Skeletal muscle tissue (tissue), 5 donors: ENCODE data around the gene RNU4-1. TPM values are rescaled to one million over a fixed set of nuclear protein-coding genes. Genes with fewer than 3 reads are reported as not detected.
"Not testable (repeated sequence)": the region's sequence is repeated elsewhere in the genome, so short reads cannot be mapped to it uniquely, and the experiment has no call there.

Source experiments
- H3K27ac ChIP-seq: one replicate; pipeline ENCODE4 v1.7.0; 2013; ENCODE audit warnings: mild to moderate bottlenecking, low read depth, low read length, inconsistent platforms
- H3K27me3 ChIP-seq, 3 donors: one replicate each; pipeline ENCODE4 v1.7.0; 2013; ENCODE audit warnings: low read length in 3 of 3; ENCODE audit not compliant: control insufficient read depth in 3 of 3, insufficient read depth in 3 of 3
- H3K36me3 ChIP-seq, 3 donors: one replicate each; pipeline ENCODE4 v1.7.0; 2013; ENCODE audit warnings: low read length in 3 of 3; ENCODE audit not compliant: control insufficient read depth in 3 of 3, insufficient read depth in 3 of 3
- H3K4me1 ChIP-seq, 3 donors: one replicate each; pipeline ENCODE4 v1.7.0; 2013; ENCODE audit warnings: low read length in 3 of 3, mild to moderate bottlenecking in 3 of 3; ENCODE audit not compliant: control insufficient read depth in 3 of 3, insufficient read depth in 3 of 3
- H3K4me3 ChIP-seq, 3 donors: one replicate each; pipeline ENCODE4 v1.7.0; 2013; ENCODE audit warnings: low read length in 3 of 3
- H3K9ac ChIP-seq, 3 donors: one replicate each; pipeline ENCODE4 v1.7.0; 2013; ENCODE audit warnings: low read length in 3 of 3, mild to moderate bottlenecking in 3 of 3, moderate library complexity in 2 of 3, low read depth in 1 of 3
- H3K9me3 ChIP-seq, 3 donors: one replicate each; pipeline ENCODE4 v1.7.0; 2013; ENCODE audit warnings: low read length in 3 of 3; ENCODE audit not compliant: control insufficient read depth in 3 of 3
- small RNA-seq: library from RNA; depleted of rRNA; stranded (forward); fragments of <200 nt; gene quantifications from one replicate; pipeline ENCODE3, GENCODE V24; 2014
- total RNA-seq: library from RNA; depleted of rRNA; stranded (reverse); fragments of >200 nt; gene quantifications from one replicate; pipeline ENCODE4 v1.2.3, GENCODE V29; 2014
- donor health status: Osteomylitis.

The RNU4-1 gene
- total RNA-seq, 1 donor from 2014 or later, result under 0.01 TPM

- Histone ChIP-seq H3K4me3 (peak overlapping the region in 1 of 3 donors; percentile 33), H3K27ac (peak overlapping the region; percentile 71), H3K4me1 (peaks cover 56 to 71% (median 65%) of the 10 kb centered on the region in 3 donors), H3K9ac (peak overlapping the region in 1 of 3 donors; percentile 47), H3K36me3 (no peaks in the 10 kb centered on the region), H3K27me3 (no peaks in the 10 kb centered on the region), H3K9me3 (no peaks in the 10 kb centered on the region)
Measured at GRCh38 chr12:120247621-120248030, 45.4 kb downstream of the RNU4-1 start.

GRCh38 chr12:120247183-120247582 is 45.9 kb downstream of the RNU4-1 start:
- H3K27ac ChIP-seq, result peak overlapping the region; percentile 71
- H3K4me3 ChIP-seq, result peak overlapping the region in 1 of 3 donors; percentile 33
- peaks cover 57 to 71% (median 65%) of the 10 kb centered on the region in 3 donors for H3K4me1 ChIP-seq
- H3K9ac ChIP-seq, result no peak overlapping the region
- H3K27me3 ChIP-seq, result no peaks in the 10 kb centered on the region
- no peaks in the 10 kb centered on the region for H3K9me3 ChIP-seq
- H3K36me3 ChIP-seq, result no peaks in the 10 kb centered on the region

- H3K27me3 ChIP-seq, H3K9me3 ChIP-seq, H3K4me3 ChIP-seq, H3K27ac ChIP-seq, H3K9ac ChIP-seq, H3K36me3 ChIP-seq: not testable (repeated sequence)
- H3K4me1 ChIP-seq, result peaks cover 57 to 71% (median 65%) of the 10 kb centered on the region in 3 donors
Measured at GRCh38 chr12:120246705-120247104, 46.3 kb downstream of the RNU4-1 start.

Small RNA genes within 50 kb of the gene (small RNA-seq; reads per million reads assigned to genes)
- gene RNU4-1 (350 reads per million, percentile 98 among the genes with 10 or more reads in this experiment), gene RNU4-2 (948 reads per million, percentile 98 among the genes with 10 or more reads in this experiment), gene RNU6-1088P (not detected)

Other genes starting within 250 kb of the RNU4-1 start
- 15.1 TPM for gene RAB35, start 176.5 kb downstream of the RNU4-1 start, total RNA-seq
- 87.2 TPM for gene GCN1, start 98.5 kb downstream of the RNU4-1 start, total RNA-seq
- 2,458 TPM for gene RPLP0, start 92.1 kb downstream of the RNU4-1 start, total RNA-seq
- gene PXN, start 27.5 kb downstream of the RNU4-1 start, total RNA-seq, result 20.9 TPM
- under 0.01 TPM for gene RNU4-2, start 1.3 kb downstream of the RNU4-1 start, total RNA-seq
- 3.7 TPM for gene SIRT4, start 9.1 kb upstream of the RNU4-1 start, total RNA-seq
- not detected for gene PLA2G1B, start 34.5 kb upstream of the RNU4-1 start, total RNA-seq
- 1.0 TPM for gene MSI1, start 75.9 kb upstream of the RNU4-1 start, total RNA-seq
- 231 TPM for gene COX6A1, start 144.9 kb upstream of the RNU4-1 start, total RNA-seq
- gene TRIAP1, start 153.1 kb upstream of the RNU4-1 start, total RNA-seq, result 18.8 TPM
- gene GATC, start 153.2 kb upstream of the RNU4-1 start, total RNA-seq, result 9.9 TPM
- gene SRSF9, start 176.5 kb upstream of the RNU4-1 start, total RNA-seq, result 79.9 TPM
- gene DYNLL1, start 202.9 kb upstream of the RNU4-1 start, total RNA-seq, result 162 TPM
- gene COQ5, start 235.9 kb upstream of the RNU4-1 start, total RNA-seq, result 29.7 TPM
- 118 TPM for gene RNF10, start 241.1 kb upstream of the RNU4-1 start, total RNA-seq